Hematopoietic multipotent progenitor cell treated with erythropoietin and hydrocortisone succinate and interleukin-3 and kit ligand, for 15 days (in vitro differentiated cells): Measurements from ENCODE around the gene PTRH1.

Experiments
- DNase-seq: peaks from one replicate; pipeline ENCODE4 v3.0.0-alpha.2; 2015; ENCODE audit warnings: low spot score

Gene PTRH1

DNA sequence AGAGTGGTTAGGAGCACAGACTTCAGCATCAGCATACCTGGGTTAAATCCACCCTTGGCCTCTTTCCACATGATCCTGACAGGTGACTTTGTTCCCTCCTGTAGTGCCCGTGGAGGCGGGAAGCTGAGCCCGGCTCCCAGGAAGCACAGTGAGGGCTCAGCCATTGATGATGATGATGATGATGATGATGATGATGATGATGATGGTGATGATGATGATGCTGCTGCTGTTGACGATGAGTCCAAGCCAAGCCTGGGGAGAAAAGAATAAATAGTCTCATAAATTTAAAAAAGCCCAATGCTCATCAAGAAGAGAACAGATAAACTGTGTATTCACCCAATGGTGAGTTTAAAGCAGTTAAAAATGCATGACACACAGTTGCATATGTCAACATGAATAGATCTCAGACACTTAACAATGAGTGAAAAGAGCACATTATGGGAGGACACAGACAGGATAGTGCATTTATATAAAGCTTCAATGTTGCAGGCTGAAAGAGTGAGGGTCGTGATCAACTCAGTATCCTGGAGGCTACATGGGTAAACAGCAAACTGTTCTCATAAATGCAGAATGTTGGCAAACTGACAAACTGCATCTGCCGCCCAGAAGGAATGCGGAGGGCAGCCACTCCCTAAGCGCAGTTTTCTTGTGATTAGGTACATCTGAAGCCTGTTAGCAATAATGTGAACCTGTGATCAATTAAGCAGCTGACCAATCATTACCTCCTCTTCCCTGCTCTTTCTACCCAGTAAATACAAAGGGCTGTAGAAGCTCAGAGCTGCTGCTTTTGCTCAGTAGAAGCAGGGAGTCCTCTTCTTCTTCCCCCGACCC, 20.4 kb downstream of the PTRH1 start:
- no peak for DNase-seq

GRCh38 chr9:127693697-127694096, 21.8 kb downstream of the PTRH1 start:
- no peak for DNase-seq

DNA sequence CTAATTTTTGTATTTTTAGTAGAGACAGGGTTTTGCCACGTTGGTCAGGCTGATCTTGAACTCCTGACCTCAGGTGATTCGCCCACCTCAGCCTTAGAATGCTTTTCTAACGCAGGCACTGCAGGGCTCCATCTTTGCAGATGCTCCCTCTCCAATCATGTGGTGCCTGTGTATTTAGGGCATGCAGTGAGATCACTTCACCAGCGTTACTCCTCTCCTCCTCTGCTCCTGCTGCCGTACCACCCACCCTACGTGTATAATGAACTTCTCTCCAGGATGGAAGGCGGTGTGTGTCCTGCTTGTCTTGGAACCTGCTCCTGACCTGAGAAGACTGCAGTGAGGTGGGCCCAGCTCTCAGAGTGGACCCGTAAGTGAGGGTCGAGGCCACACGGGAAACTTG, 22.3 kb downstream of the PTRH1 start:
- DNase-seq, result no peak

DNA sequence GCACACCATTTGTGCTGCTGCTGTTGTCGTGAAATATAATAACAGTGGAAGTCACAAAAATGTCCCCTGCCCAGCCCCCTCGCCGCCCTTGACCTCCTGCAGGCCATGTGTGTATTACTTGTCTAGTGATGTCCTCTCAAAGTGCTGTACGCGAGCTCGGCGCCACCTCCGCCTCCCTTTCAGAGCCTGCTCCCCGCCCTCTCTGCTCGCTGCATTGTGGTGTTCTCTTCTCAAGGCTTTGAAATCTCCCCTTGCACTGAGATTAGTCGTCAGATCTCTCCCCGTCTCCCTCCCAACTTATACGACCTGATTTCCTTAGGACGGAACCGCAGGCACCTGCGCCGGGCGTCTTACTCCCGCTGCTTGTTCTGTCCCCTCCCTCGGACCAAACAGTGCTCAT, 23.4 kb downstream of the PTRH1 start:
- no peak for DNase-seq

GRCh38 chr9:127690735-127691134, 24.7 kb downstream of the PTRH1 start:
- no peak for DNase-seq

- no peak for DNase-seq
These were observed 26.0 kb downstream of the PTRH1 start for GRCh38 chr9:127689329-127690000.

DNA sequence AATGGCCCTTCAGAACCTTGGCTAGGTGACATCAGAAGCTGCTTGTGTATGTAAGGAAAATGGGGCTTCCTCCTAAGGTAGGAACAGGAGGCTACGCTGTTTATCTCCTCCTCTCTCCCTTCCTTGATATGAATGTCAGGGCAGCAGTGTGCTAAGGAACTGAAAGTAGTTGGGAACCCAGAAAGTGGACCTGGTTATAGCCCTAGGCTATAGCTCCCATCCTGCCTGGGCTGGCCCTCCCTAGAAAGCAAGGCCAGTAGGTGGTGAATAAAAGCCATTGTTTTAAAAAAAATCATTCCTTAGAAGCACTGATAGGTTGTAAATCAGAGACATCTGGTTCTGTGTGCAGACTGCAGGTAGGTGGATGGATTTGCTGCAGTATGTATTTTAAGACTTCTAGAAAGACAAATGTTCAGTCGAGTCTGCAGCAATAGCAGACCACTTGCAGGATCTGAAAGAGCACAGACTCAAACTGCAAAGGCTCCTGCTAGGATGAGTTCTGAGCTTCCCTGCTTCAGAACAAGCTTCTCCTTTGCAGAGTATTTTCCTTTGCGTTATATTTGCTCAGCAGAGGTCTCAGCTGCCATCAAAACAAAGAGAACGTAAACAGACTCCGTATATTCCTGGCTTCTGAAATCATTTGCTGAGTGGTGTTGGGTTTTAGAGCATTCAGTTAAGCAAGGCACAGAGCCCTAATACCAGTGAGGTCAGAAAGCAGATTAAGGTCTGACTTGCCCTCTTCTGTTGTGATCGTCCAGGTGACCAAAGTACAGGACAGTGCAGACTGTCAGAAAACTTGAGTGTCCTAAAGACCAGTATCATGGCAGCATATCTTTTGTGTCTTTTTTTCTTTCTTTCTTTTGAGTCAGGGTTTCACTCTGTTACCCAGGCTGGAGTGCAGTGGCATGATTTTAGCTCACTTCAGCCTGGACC, 28.7 kb downstream of the PTRH1 start:
- no peak for DNase-seq

DNA sequence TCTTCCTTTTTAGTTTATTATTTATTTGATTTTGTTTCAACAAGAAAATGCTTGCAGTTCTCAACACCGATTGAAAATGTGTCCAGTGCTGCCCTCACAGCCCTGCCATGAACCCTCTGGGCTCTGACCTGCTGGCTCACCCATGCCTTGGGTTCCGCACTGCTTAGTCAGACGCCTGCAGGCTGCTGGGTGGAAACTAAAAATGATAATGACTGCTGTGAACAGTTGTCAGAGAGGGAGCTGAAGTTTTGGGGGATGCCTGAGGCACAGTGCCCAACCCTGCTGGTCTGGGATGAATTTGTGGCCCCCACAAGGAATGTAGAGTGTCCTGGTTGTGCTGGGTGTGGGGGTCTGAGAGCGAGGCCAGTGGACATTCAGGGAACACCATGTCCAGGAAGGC, 30.9 kb downstream of the PTRH1 start:
- DNase-seq, result no peak

DNA sequence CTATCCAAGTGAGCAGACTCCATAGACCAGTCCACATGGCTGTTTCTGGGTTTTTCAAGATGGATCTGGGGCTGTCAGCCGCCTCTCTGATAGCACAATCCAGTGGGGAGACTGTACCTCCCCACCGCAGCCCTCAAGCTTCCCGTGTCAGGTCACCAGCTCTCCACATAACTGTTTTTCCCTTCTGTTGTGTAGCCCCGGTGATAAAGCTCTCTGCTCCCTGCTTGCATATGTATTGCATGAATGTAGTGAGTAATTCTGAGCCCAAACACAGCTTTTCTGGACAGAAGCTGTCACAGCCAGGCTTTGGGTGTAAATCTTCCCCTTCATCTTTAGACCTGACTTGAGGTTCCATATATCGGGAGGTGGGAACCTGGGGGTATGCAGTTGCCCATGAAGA, 31.7 kb downstream of the PTRH1 start:
- no peak for DNase-seq

DNA sequence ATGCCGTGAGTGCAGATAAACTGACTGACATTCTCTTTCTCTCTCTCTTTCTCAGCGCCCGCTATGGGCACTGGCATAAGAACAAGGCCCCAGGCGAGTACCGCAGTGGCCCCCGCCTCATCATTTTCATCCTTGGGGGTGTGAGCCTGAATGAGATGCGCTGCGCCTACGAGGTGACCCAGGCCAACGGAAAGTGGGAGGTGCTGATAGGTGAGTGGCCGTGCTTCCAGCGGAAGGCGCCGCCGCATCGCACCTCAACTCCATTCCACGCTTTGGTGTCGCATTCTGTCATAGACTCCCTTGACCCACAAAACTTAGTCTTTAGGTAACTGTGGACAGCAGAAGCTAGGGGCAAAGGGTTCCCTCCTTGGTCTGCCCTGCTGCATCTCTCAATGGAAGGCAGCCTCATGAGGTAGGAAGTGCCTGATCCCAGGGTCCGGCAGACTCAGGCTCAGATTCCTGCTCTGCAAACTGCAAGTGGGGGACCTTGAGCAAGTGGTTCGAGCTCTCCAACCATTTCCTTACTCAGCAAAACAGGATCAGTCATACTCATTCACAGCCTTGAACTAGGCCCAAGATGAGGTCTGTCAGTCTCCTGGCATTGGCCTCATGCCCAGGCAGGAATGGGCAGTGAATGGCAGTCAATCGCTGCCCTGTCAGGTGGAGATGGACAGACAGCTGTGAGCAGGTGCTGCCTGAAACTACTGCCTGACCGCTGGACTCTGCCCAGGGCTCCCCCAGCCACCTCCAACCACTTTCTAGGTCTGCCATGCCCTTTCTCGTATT, 32.9 kb downstream of the PTRH1 start:
- DNase-seq, result no peak

GRCh38 chr9:127680846-127681245, 34.6 kb downstream of the PTRH1 start:
- no peak for DNase-seq

- DNase-seq, result no peak
These were observed 35.2 kb downstream of the PTRH1 start for GRCh38 chr9:127680226-127680625.

GRCh38 chr9:127679506-127679905, 36.0 kb downstream of the PTRH1 start:
- no peak for DNase-seq

GRCh38 chr9:127676638-127677037, 38.8 kb downstream of the PTRH1 start:
- DNase-seq, result no peak

GRCh38 chr9:127673234-127673633, 42.2 kb downstream of the PTRH1 start:
- no peak for DNase-seq

GRCh38 chr9:127667906-127668305, 47.6 kb downstream of the PTRH1 start:
- no peak for DNase-seq

GRCh38 chr9:127667127-127667844, 48.2 kb downstream of the PTRH1 start:
- DNase-seq, result no peak

DNA sequence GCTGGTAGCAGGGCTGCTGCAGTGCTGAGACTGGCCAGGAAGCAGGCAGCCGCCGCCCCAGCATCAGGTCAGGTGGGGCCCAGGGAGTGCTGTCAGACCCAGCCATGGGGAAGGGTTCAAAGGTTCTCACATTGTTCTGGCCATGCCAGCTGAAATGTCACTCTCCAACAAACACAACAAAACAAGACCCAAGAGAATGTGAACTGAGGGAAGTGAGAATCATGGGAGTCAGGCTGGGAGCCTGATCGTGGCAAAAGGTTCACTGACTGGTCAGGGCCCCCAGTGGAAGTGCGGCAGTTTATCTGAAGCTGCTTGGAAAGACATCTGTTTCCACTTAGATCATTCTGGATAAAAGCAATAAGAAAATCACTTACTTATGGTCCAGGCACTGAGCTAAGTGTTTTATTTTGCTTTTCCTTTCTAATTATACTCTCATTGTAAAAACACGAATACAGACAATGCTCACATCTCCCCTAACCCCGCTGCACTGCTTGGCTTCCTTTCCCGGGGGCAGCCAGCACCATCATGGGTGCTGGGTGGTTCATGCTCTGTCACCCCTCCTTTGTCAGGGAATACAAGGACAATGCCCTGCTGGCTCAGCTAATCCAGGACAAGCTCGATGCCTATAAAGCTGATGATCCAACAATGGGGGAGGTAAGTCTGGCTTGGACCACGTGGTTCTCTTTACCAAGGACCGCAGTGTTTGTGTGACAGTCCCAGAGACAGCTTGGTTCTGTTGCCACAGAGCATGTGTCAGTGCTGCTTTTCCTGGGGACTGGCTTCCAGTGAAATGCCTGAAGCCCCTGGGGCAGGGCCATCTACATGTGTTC, 50.6 kb downstream of the PTRH1 start:
- DNase-seq, result no peak

- DNase-seq, result no peak
These were observed 51.2 kb downstream of the PTRH1 start for GRCh38 chr9:127664324-127664677.
